SU-DHL-6 (cell line): ENCODE data around the gene SYCN.
"Not testable (repeated sequence)": the region's sequence is repeated elsewhere in the genome, so short reads cannot be mapped to it uniquely, and the experiment has no call there.

ENCODE experiments used
- H2AFZ ChIP-seq: fragments of 200-600 bp; sonication (generic); 2 replicates; pipeline ENCODE4 v1.6.1; 2014; ENCODE audit warnings: low read depth, mild to moderate bottlenecking, moderate library complexity, mixed read lengths, antibody characterized with exemption, low read length; ENCODE audit not compliant: severe bottlenecking
- H3F3A ChIP-seq: fragments of 200-600 bp; shearing (Covaris generic); 2 replicates; pipeline ENCODE4 v1.6.0; 2016; ENCODE audit warnings: antibody characterized with exemption, mild to moderate bottlenecking; ENCODE audit not compliant: insufficient read depth
- H3K27ac ChIP-seq: fragments of 200-600 bp; sonication (generic); 2 replicates; pipeline ENCODE4 v1.5.1; 2016; ENCODE audit warnings: low read depth, mild to moderate bottlenecking, low read length, moderate library complexity, mixed read lengths
- H3K27me3 ChIP-seq: fragments of 200-600 bp; sonication (generic), shearing (Covaris generic); 2 replicates; pipeline ENCODE4 v1.6.0; 2014; ENCODE audit warnings: mild to moderate bottlenecking, low read length
- H3K36me3 ChIP-seq: fragments of 200-600 bp; sonication (generic); 2 replicates; pipeline ENCODE4 v1.6.1; 2014; ENCODE audit warnings: mild to moderate bottlenecking, low read length, mixed read lengths
- H3K4me2 ChIP-seq: fragments of 300-600, 200-600 bp; shearing (Covaris generic), sonication (generic); 2 replicates; pipeline ENCODE4 v1.6.0; 2014; ENCODE audit warnings: low read length, low read depth, mild to moderate bottlenecking; ENCODE audit not compliant: poor library complexity, severe bottlenecking
- H3K4me3 ChIP-seq: fragments of 200-600 bp; sonication (generic); 2 replicates; pipeline ENCODE4 v1.5.1; 2014; ENCODE audit warnings: antibody characterized with exemption, low read length, mild to moderate bottlenecking, mixed read lengths; ENCODE audit not compliant: insufficient read depth, poor library complexity, severe bottlenecking
- H3K79me2 ChIP-seq: fragments of 200-600 bp; sonication (generic); 2 replicates; pipeline ENCODE4 v1.6.1; 2014; ENCODE audit warnings: mild to moderate bottlenecking, low read length, moderate library complexity; ENCODE audit not compliant: insufficient read depth
- H3K9ac ChIP-seq: fragments of 200-600 bp; sonication (generic); 2 replicates; pipeline ENCODE4 v1.7.0; 2014; ENCODE audit warnings: mild to moderate bottlenecking, low read length
- H3K9me2 ChIP-seq: fragments of 200-600 bp; sonication (generic); replicated peaks from 2 replicates; pipeline ENCODE4 v1.6.1; 2014; ENCODE audit warnings: low read length; ENCODE audit not compliant: insufficient read depth
- H3K9me3 ChIP-seq: fragments of 200-600 bp; sonication (generic); 2 replicates; pipeline ENCODE4 v1.6.1; 2014; ENCODE audit warnings: low read length, mixed read lengths; ENCODE audit not compliant: insufficient read depth
- H4K20me1 ChIP-seq: fragments of 200-600 bp; sonication (generic); 2 replicates; pipeline ENCODE4 v1.6.1; 2014; ENCODE audit warnings: low read depth, mild to moderate bottlenecking, antibody characterized with exemption, low read length, moderate library complexity, mixed read lengths
- EZH2phosphoT487 ChIP-seq: fragments of 200-600 bp; sonication (generic), shearing (Covaris generic); conservative IDR thresholded peaks from 2 replicates; pipeline ENCODE4 v1.6.1; 2018; ENCODE audit warnings: mild to moderate bottlenecking, antibody characterized with exemption, low read length, moderate library complexity, mixed read lengths
- TF ChIP-seq, protein P1 (sequence below): fragments of 200-600 bp; sonication (generic); IDR thresholded peaks from one replicate; pipeline ENCODE4 v1.5.1; 2017; ENCODE audit warnings: antibody characterized with exemption, mild to moderate bottlenecking, low read length, moderate library complexity; ENCODE audit not compliant: insufficient read depth, poor library complexity, severe bottlenecking

The SYCN gene

DNA sequence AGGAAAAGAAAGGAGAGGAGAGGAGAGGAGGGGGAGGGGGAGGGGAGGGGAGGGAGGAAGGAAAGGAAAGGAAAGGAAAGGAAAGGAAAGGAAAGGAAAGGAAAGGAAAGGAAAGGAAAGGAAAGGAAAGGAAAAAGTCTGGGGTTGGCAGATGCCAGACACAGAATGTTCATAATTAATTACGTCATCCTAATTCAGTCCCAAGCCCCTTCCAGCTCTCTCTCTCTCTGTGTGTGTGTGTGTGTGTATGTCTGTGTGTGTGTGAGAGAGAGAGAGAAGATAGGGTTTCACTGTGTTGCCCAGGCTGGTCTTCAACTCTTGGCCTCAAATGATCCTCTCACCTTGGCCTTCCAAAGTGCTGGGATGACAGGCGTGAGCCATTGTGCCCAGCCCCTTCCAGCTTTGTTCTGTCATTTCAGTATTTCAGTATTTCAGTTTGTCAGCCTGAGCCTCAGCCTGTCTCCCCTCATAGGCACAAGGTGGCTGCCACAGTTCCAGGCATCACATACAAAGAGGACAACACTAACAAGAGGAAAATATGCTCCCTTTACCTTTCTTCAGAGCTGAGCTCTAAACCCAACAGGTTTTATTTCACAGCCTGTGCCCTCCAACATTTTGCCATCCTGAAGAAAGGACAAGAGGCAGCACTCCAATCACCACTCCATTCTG, 26.2 kb upstream of the SYCN start:
- H3K4me2 ChIP-seq = no peak overlapping the region
- no peaks in the 10 kb centered on the region for H4K20me1 ChIP-seq
- no peaks in the 10 kb centered on the region for H3K9me2 ChIP-seq
- no peaks in the 10 kb centered on the region for H3F3A ChIP-seq
- H3K27me3 ChIP-seq = no peaks in the 10 kb centered on the region
- H3K9ac ChIP-seq = no peak overlapping the region
- TF ChIP-seq, protein P1, sequence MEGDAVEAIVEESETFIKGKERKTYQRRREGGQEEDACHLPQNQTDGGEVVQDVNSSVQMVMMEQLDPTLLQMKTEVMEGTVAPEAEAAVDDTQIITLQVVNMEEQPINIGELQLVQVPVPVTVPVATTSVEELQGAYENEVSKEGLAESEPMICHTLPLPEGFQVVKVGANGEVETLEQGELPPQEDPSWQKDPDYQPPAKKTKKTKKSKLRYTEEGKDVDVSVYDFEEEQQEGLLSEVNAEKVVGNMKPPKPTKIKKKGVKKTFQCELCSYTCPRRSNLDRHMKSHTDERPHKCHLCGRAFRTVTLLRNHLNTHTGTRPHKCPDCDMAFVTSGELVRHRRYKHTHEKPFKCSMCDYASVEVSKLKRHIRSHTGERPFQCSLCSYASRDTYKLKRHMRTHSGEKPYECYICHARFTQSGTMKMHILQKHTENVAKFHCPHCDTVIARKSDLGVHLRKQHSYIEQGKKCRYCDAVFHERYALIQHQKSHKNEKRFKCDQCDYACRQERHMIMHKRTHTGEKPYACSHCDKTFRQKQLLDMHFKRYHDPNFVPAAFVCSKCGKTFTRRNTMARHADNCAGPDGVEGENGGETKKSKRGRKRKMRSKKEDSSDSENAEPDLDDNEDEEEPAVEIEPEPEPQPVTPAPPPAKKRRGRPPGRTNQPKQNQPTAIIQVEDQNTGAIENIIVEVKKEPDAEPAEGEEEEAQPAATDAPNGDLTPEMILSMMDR = no peak
- no peak for TF ChIP-seq EZH2phosphoT487
- H3K79me2 ChIP-seq = no peaks in the 10 kb centered on the region
- no peak overlapping the region for H3K4me3 ChIP-seq
- no peaks in the 10 kb centered on the region for H3K9me3 ChIP-seq
- no peak overlapping the region for H3K27ac ChIP-seq
- H2AFZ ChIP-seq = no peak overlapping the region
- H3K36me3 ChIP-seq = no peaks in the 10 kb centered on the region

DNA sequence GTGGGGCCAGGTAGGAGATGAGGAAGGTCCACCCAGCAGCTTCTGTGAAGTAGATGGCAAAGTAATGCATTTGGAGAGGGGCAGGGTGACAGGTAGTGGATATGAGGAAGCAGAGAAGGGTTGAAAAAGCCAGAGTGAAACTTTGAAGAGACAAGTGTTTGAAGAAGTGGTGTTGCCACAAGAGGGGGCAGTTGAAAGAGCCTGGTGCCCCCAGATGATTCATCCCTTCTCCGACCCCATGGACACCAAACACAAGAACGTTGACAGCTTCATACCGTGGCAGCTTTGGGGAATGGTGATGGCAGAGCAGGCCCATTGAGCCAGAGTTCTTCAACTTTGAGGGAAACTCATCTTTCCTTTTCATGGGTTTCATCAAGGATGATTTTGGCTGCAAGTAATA, 20.8 kb upstream of the SYCN start:
- TF ChIP-seq, protein P1 = no peak
- TF ChIP-seq EZH2phosphoT487 = no peak
- Histone ChIP-seq H3K4me3 (no peak overlapping the region), H3K9ac (no peak overlapping the region), H4K20me1 (no peaks in the 10 kb centered on the region), H3K4me2 (no peak overlapping the region), H3K79me2 (no peaks in the 10 kb centered on the region), H2AFZ (no peak overlapping the region), H3K27ac (no peak overlapping the region), H3K36me3 (no peaks in the 10 kb centered on the region), H3F3A (no peaks in the 10 kb centered on the region), H3K27me3 (no peaks in the 10 kb centered on the region), H3K9me3 (no peaks in the 10 kb centered on the region), H3K9me2 (no peaks in the 10 kb centered on the region)

DNA sequence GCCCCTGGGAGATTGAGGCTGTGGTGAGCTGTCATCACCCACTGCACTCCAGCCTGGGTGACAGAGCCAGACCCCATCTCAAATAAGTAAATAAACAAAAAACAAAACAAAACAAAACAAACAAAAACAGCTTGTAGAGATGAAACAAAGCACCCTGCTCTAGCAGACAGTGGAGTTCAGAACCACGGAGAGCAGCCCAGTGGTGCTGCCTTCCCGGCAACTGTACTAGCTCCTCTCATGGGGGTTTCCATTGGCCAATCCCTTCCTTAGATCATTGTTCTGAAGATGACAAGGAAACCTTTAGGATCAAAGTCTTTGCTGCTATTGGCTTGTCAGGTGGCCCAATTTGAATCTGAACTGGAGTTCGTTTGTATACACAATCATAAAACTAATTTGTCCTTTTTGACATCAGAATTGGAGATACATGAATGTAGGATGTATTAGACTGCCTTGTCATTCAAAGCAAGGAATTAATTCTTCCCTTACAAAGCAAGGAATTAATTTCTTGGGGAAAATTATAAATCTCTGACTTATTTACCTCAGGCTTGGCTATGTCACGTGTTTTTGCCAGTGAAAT, 19.7 kb upstream of the SYCN start:
- H3K79me2 ChIP-seq = no peaks in the 10 kb centered on the region
- H3K4me3 ChIP-seq = no peak overlapping the region
- no peaks in the 10 kb centered on the region for H4K20me1 ChIP-seq
- H3K9me3 ChIP-seq = no peaks in the 10 kb centered on the region
- no peak overlapping the region for H3K9ac ChIP-seq
- H3K36me3 ChIP-seq = no peaks in the 10 kb centered on the region
- no peaks in the 10 kb centered on the region for H3K9me2 ChIP-seq
- no peaks in the 10 kb centered on the region for H3F3A ChIP-seq
- H3K27me3 ChIP-seq = no peaks in the 10 kb centered on the region
- no peak overlapping the region for H3K27ac ChIP-seq
- TF ChIP-seq, protein P1 = no peak
- TF ChIP-seq EZH2phosphoT487 = no peak
- H2AFZ ChIP-seq = no peak overlapping the region
- no peak overlapping the region for H3K4me2 ChIP-seq

DNA sequence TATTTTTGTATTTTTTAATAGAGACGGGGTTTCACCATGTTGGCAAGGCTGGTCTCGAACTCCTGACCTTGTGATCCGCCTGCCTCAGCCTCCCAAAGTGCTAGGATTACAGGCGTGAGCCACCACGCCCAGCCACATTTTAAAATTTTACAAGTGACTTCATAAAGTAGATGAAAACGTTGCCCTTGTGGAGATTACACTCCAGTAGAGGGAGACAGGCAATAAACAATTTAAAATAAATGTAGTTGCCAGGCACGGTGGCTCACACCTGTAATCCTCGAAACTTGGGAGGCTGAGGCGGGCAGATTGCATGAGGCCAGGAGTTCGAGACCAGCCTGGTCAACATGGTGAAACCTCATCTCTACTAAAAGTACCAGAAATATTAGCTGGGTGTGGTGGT, 15.0 kb upstream of the SYCN start:
- not testable (repeated sequence) for H3K4me2 ChIP-seq, H2AFZ ChIP-seq, H4K20me1 ChIP-seq, H3K79me2 ChIP-seq, H3K9me3 ChIP-seq, H3K36me3 ChIP-seq, H3K27ac ChIP-seq, H3K4me3 ChIP-seq, H3F3A ChIP-seq, H3K27me3 ChIP-seq, H3K9ac ChIP-seq, H3K9me2 ChIP-seq
